H1 (cell line): Measurements from ENCODE around the gene SYT14. TPM values are rescaled to one million over a fixed set of nuclear protein-coding genes. Genes with fewer than 3 reads are reported as not detected.

ENCODE experiments used
- CTCF ChIA-PET: fragments of 300-600 bp; sonication (Branson Sonifier 250); formaldehyde crosslinking; loops from one replicate; lab custom pipeline; 2021; ENCODE audit not compliant: partially characterized antibody; lab: Charles Lee
- POLR2A ChIA-PET: fragments of 300-600 bp; sonication (Branson Sonifier 250); formaldehyde crosslinking; loops from one replicate; lab custom pipeline; 2021; ENCODE audit warnings: inconsistent platforms; ENCODE audit not compliant: partially characterized antibody; lab: Charles Lee
- DNase-seq, 2 experiments: peaks; one replicate each; pipeline versions ENCODE4 v3.0.0 to v3.0.0-alpha.2; 2010 to 2022; ENCODE audit warnings: low spot score in 2 of 2, low read depth in 1 of 2, mixed read lengths in 1 of 2
- FAIRE-seq: peaks from 2 replicates; lab custom pipeline; 2011; peaks lifted over from hg19 to GRCh38; lab: Jason Lieb, UNC
- H2AFZ ChIP-seq: 2 replicates; pipeline ENCODE4 v1.8.1; 2012; ENCODE audit warnings: low read length, inconsistent platforms
- H2AK5ac ChIP-seq: 2 replicates; pipeline ENCODE4 v1.6.1; 2013; ENCODE audit warnings: low read depth, low read length
- H2BK120ac ChIP-seq: replicated peaks from 2 replicates; pipeline ENCODE3; 2013; ENCODE audit warnings: low read depth, low read length, inconsistent platforms
- H2BK12ac ChIP-seq: 2 replicates; pipeline ENCODE4 v1.6.1; 2013; ENCODE audit warnings: low read depth, low read length
- H2BK15ac ChIP-seq: 2 replicates; pipeline ENCODE4 v1.6.1; 2013; ENCODE audit warnings: low read length
- H2BK20ac ChIP-seq: 2 replicates; pipeline ENCODE4 v1.6.1; 2013; ENCODE audit warnings: low read length
- H2BK5ac ChIP-seq: 2 replicates; pipeline ENCODE4 v1.6.1; 2013; ENCODE audit warnings: low read depth, low read length
- H3K14ac ChIP-seq: 2 replicates; pipeline ENCODE4 v1.6.1; 2013; ENCODE audit warnings: inconsistent platforms; ENCODE audit not compliant: insufficient read length
- H3K18ac ChIP-seq: 2 replicates; pipeline ENCODE4 v1.6.1; 2013; ENCODE audit warnings: low read length; ENCODE audit errors: extremely low read depth
- H3K23ac ChIP-seq: 2 replicates; pipeline ENCODE4 v1.6.1; 2013; ENCODE audit warnings: inconsistent platforms; ENCODE audit not compliant: insufficient read length
- H3K23me2 ChIP-seq: 2 replicates; pipeline ENCODE4 v1.6.1; 2013; ENCODE audit warnings: low read depth, low read length
- H3K27ac ChIP-seq: 2 replicates; pipeline ENCODE4 v1.6.1; 2011; ENCODE audit warnings: low read depth, low read length, inconsistent platforms
- H3K27me3 ChIP-seq, 4 experiments: replicated peaks in 1 of 4; 1 replicate in 1 of 4; 2 replicates in 3 of 4; pipeline versions ENCODE4 v1.6.1 to v1.8.1; 2011 to 2013; ENCODE audit warnings: low read length in 3 of 4, mild to moderate bottlenecking in 3 of 4, inconsistent platforms in 2 of 4, mixed read lengths in 2 of 4, moderate library complexity in 1 of 4; ENCODE audit not compliant: control insufficient read depth in 3 of 4, insufficient read depth in 3 of 4; ENCODE audit errors: extremely low read depth in 1 of 4
- H3K36me3 ChIP-seq, 4 experiments: 2 replicates each; pipeline versions ENCODE4 v1.6.1 to v1.8.1; 2011 to 2013; ENCODE audit warnings: mild to moderate bottlenecking in 4 of 4, low read length in 3 of 4, moderate library complexity in 2 of 4, control low read depth in 1 of 4, inconsistent platforms in 1 of 4; ENCODE audit not compliant: insufficient read depth in 4 of 4, control insufficient read depth in 2 of 4
- H3K4ac ChIP-seq: replicated peaks from 2 replicates; pipeline ENCODE3; 2013; ENCODE audit warnings: low read length, low read depth, mixed read lengths, inconsistent platforms; ENCODE audit not compliant: insufficient read length
- H3K4me1 ChIP-seq, 4 experiments: replicated peaks in 1 of 4; 1 replicate in 1 of 4; 2 replicates in 3 of 4; pipeline versions ENCODE4 v1.6.1 to v1.8.1; 2011 to 2013; ENCODE audit warnings: low read length in 3 of 4, inconsistent platforms in 2 of 4, mixed read lengths in 1 of 4; ENCODE audit not compliant: insufficient read depth in 4 of 4, control insufficient read depth in 3 of 4
- H3K4me2 ChIP-seq, 2 experiments: 2 replicates each; pipeline versions ENCODE4 v1.6.1 to v1.8.1; 2011 to 2013; ENCODE audit warnings: low read depth in 2 of 2, low read length in 2 of 2, control low read depth in 1 of 2, inconsistent platforms in 1 of 2, mild to moderate bottlenecking in 1 of 2; ENCODE audit not compliant: insufficient read depth in 1 of 2
- H3K4me3 ChIP-seq, 4 experiments: fragments of 200-600, 300-600 bp in 1 of 4; sonication (generic), shearing (Covaris generic), sonication (Bioruptor Twin) in 1 of 4; 2 replicates each; pipeline versions ENCODE4 v1.5.1 to v1.8.1; 2011 to 2016; ENCODE audit warnings: low read length in 4 of 4, low read depth in 3 of 4, control low read depth in 2 of 4, inconsistent platforms in 2 of 4, mild to moderate bottlenecking in 2 of 4, mixed read lengths in 1 of 4, moderate library complexity in 1 of 4; ENCODE audit not compliant: insufficient read depth in 2 of 4; ENCODE audit errors: extremely low read depth in 1 of 4
- H3K56ac ChIP-seq: replicated peaks from 2 replicates; pipeline ENCODE3; 2013; ENCODE audit warnings: low read depth, mild to moderate bottlenecking, mixed read lengths, low read length, inconsistent platforms; ENCODE audit not compliant: insufficient read length
- H3K79me1 ChIP-seq: 2 replicates; pipeline ENCODE4 v1.6.1; 2013; ENCODE audit warnings: low read depth, low read length, control low read depth
- H3K79me2 ChIP-seq, 2 experiments: 2 replicates each; pipeline versions ENCODE4 v1.6.1 to v1.8.1; 2012 to 2013; ENCODE audit warnings: low read length in 2 of 2, mild to moderate bottlenecking in 2 of 2, inconsistent platforms in 1 of 2; ENCODE audit not compliant: insufficient read depth in 2 of 2, control insufficient read depth in 1 of 2
- H3K9ac ChIP-seq, 4 experiments: replicated peaks in 1 of 4; 1 replicate in 1 of 4; 2 replicates in 3 of 4; pipeline versions ENCODE4 v1.6.1 to v1.8.1; 2011 to 2013; ENCODE audit warnings: low read depth in 3 of 4, low read length in 3 of 4, control low read depth in 2 of 4, mild to moderate bottlenecking in 2 of 4, moderate library complexity in 2 of 4, inconsistent platforms in 1 of 4; ENCODE audit errors: extremely low read depth in 1 of 4
- H3K9me3 ChIP-seq, 2 experiments: 2 replicates each; pipeline versions ENCODE4 v1.6.1 to v1.8.1; 2012 to 2013; ENCODE audit warnings: mild to moderate bottlenecking in 2 of 2, moderate library complexity in 2 of 2, control low read depth in 1 of 2, inconsistent platforms in 1 of 2, low read depth in 1 of 2, low read length in 1 of 2, mixed read lengths in 1 of 2; ENCODE audit not compliant: insufficient read depth in 2 of 2
- H4K20me1 ChIP-seq, 2 experiments: replicated peaks in 1 of 2; 2 replicates each; pipeline versions ENCODE3 to v1.8.1; 2011 to 2013; ENCODE audit warnings: inconsistent platforms in 2 of 2, low read length in 2 of 2, mild to moderate bottlenecking in 1 of 2; ENCODE audit not compliant: insufficient read depth in 2 of 2, control insufficient read depth in 1 of 2
- H4K5ac ChIP-seq: 2 replicates; pipeline ENCODE4 v1.6.1; 2013; ENCODE audit warnings: low read length, low read depth, mixed read lengths, inconsistent platforms; ENCODE audit not compliant: insufficient read length
- H4K8ac ChIP-seq: 2 replicates; pipeline ENCODE4 v1.8.0; 2013; ENCODE audit warnings: mild to moderate bottlenecking, moderate library complexity, low read length, inconsistent platforms; ENCODE audit not compliant: insufficient read depth; ENCODE audit errors: extremely low read depth
- H4K91ac ChIP-seq: replicated peaks from 2 replicates; pipeline ENCODE3; 2013; ENCODE audit warnings: low read length, mixed read lengths, inconsistent platforms; ENCODE audit not compliant: insufficient read length
- ASH2L ChIP-seq: fragments of 200-600, 300-600 bp; sonication (generic); IDR thresholded peaks from one replicate; pipeline ENCODE4 v1.7.1; 2017; ENCODE audit warnings: low read length
- ATF3 ChIP-seq: IDR thresholded peaks from 2 replicates; pipeline ENCODE4 v1.6.1; 2011; ENCODE audit warnings: low read depth, mild to moderate bottlenecking, low read length; ENCODE audit not compliant: insufficient read depth
- E2F6 ChIP-seq: IDR thresholded peaks from 2 replicates; pipeline ENCODE4 v1.6.1; 2012; ENCODE audit warnings: inconsistent platforms
- KDM5A ChIP-seq: fragments of 200-600 bp; IDR thresholded peaks from 2 replicates; pipeline ENCODE4 v1.7.1; 2012; ENCODE audit warnings: mild to moderate bottlenecking, low read length, inconsistent platforms, mixed read lengths
- SIRT6 ChIP-seq: IDR thresholded peaks from one replicate; pipeline ENCODE4 v1.7.1; 2012; ENCODE audit warnings: low read length, inconsistent platforms
- WGBS, 2 experiments: shearing (Covaris generic) in 1 of 2; methylation state at CpG; one replicate each; pipeline versions ENCODE4 v1.1.6 to v1.1.7; 2013 to 2015; ENCODE audit warnings: low lambda C conversion rate in 2 of 2, mixed read lengths in 2 of 2, inconsistent platforms in 1 of 2, low coverage in 1 of 2, missing lambda C conversion rate in 1 of 2; ENCODE audit not compliant: insufficient replicate concordance in 2 of 2, insufficient coverage in 1 of 2, insufficient read length in 1 of 2; ENCODE audit errors: extremely low coverage in 1 of 2, missing lambda C conversion rate in 1 of 2; 5-methylcytosine and 5-hydroxymethylcytosine counted together
- polyA plus RNA-seq, 7 experiments: library from polyadenylated mRNA; depleted of rRNA in 3 of 7; stranded (reverse) in 5 of 7; unstranded in 2 of 7; fragments of >200 nt in 5 of 7; fragments of 200-250 nt in 2 of 7; gene quantifications; 1 replicate in 5 of 7; 2 replicates in 1 of 7; 4 replicates in 1 of 7; pipeline versions ENCODE4 v1.2.1 to v1.2.3, GENCODE V29; 2011 to 2013; ENCODE audit warnings: missing spikeins in 2 of 7, mixed read lengths in 2 of 7
- total RNA-seq: library from RNA; stranded (reverse); fragmentation: NEBNext Ultra II Directional; extraction: Animal tissue kit (Norgen Biotek cat#: 25700); gene quantifications from 2 replicates; pipeline ENCODE4 v1.2.1, GENCODE V29; 2021

Gene SYT14
- total and polyA plus RNA-seq, 2 of the 8 experiments (the other 6 are each of a cell fraction or from before 2014, with no cell fraction given): 2.3 to 18.4 TPM

- no peak overlapping the region for H2AFZ ChIP-seq
- no peak overlapping the region for H3K9ac ChIP-seq
- FAIRE-seq (no peak), DNase-seq (no peak)
- H3K4me2 ChIP-seq: no peak overlapping the region
- no CpG with 5 or more reads among the region's 3 CpGs for WGBS, 2 experiments
- H3K36me3 ChIP-seq: no peaks in the 10 kb centered on the region
- H3K27ac ChIP-seq: no peak overlapping the region
- ChIA-PET CTCF (no interaction called here), POLR2A (no interaction called here)
- no peak overlapping the region for H2BK120ac ChIP-seq
- no peak overlapping the region for H3K18ac ChIP-seq
- H4K20me1 ChIP-seq: no peaks in the 10 kb centered on the region
- H2AK5ac ChIP-seq: no peak overlapping the region
- no peaks in the 10 kb centered on the region for H3K79me1 ChIP-seq
- no peak overlapping the region for H3K4ac ChIP-seq
- H4K8ac ChIP-seq: no peak overlapping the region
- H3K27me3 ChIP-seq: no peaks in the 10 kb centered on the region
- H2BK20ac ChIP-seq: no peak overlapping the region
- 0 out of 4 replicates have a peak, but pooled peaks cover 0 to 5% of the 10 kb centered on the region in 2 experiments for H3K9me3 ChIP-seq
- no peak overlapping the region for H3K4me3 ChIP-seq
- H3K79me2 ChIP-seq: no peaks in the 10 kb centered on the region
- H3K14ac ChIP-seq: no peak overlapping the region
- no peaks in the 10 kb centered on the region for H3K4me1 ChIP-seq
- no peak overlapping the region for H2BK12ac ChIP-seq
- no peak overlapping the region for H4K91ac ChIP-seq
- H4K5ac ChIP-seq: no peak overlapping the region
- H2BK15ac ChIP-seq: no peak overlapping the region
- H3K56ac ChIP-seq: no peak overlapping the region
- H3K23me2 ChIP-seq: no peaks in the 10 kb centered on the region
- no peak overlapping the region for H2BK5ac ChIP-seq
- H3K23ac ChIP-seq: no peak overlapping the region
- TF ChIP-seq ASH2L (no peak), ATF3 (no peak), SIRT6 (no peak), KDM5A (no peak), E2F6 (no peak)
These were observed 26.3 kb upstream of the SYT14 start for GRCh38 chr1:209911746-209912145.
